Measurements from ENCODE around the gene NBEA.

DNA sequence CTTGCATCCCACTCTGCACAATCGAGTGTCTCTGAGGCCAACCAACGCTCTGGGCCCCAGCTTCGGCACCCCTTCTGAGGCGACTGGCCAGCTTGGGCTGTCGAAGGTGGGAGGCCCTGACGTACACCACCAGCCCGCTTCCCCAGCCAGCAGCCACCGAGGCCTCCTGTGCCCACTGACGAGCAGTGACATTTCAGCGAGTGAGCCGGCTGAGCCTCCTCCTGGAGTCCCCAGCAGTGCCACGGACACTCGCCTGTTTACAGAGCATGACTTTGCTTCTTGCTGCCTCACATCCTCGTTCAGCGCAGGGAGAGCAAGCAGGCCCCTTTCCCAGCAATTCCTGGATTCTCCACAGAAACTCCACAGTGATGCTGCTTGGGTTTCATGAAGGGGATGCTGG, 774.7 kb downstream of the NBEA start:
- TF ChIP-seq, protein P1, sequence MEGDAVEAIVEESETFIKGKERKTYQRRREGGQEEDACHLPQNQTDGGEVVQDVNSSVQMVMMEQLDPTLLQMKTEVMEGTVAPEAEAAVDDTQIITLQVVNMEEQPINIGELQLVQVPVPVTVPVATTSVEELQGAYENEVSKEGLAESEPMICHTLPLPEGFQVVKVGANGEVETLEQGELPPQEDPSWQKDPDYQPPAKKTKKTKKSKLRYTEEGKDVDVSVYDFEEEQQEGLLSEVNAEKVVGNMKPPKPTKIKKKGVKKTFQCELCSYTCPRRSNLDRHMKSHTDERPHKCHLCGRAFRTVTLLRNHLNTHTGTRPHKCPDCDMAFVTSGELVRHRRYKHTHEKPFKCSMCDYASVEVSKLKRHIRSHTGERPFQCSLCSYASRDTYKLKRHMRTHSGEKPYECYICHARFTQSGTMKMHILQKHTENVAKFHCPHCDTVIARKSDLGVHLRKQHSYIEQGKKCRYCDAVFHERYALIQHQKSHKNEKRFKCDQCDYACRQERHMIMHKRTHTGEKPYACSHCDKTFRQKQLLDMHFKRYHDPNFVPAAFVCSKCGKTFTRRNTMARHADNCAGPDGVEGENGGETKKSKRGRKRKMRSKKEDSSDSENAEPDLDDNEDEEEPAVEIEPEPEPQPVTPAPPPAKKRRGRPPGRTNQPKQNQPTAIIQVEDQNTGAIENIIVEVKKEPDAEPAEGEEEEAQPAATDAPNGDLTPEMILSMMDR (IDR thresholded peaks at IDR 0.05) = no peak
- no peak for TF ChIP-seq POLR2A (IDR thresholded peaks at IDR 0.05)
